Activated CD4-positive, alpha-beta T cell treated with anti-CD3 and anti-CD28 coated beads, Interleukin-2, Interleukin-4, amounts not matched to agents 100 ng/mL and 50 ng/mL, durations not matched to agents 16 hours and 8 hours (primary cell): ENCODE measurements around the gene DUOXA2.
"Not testable (repeated sequence)": the region's sequence is repeated elsewhere in the genome, so short reads cannot be mapped to it uniquely, and the experiment has no call there.

Experiments
- DNase-seq: peaks from one replicate; pipeline ENCODE4 v3.0.0-alpha.2; 2020; ENCODE audit warnings: low spot score

The DUOXA2 gene

GRCh38 chr15:45095661-45096060, 18.5 kb upstream of the DUOXA2 start:
- DNase-seq: no peak

GRCh38 chr15:45097466-45097865, 16.7 kb upstream of the DUOXA2 start:
- DNase-seq: no peak

DNA sequence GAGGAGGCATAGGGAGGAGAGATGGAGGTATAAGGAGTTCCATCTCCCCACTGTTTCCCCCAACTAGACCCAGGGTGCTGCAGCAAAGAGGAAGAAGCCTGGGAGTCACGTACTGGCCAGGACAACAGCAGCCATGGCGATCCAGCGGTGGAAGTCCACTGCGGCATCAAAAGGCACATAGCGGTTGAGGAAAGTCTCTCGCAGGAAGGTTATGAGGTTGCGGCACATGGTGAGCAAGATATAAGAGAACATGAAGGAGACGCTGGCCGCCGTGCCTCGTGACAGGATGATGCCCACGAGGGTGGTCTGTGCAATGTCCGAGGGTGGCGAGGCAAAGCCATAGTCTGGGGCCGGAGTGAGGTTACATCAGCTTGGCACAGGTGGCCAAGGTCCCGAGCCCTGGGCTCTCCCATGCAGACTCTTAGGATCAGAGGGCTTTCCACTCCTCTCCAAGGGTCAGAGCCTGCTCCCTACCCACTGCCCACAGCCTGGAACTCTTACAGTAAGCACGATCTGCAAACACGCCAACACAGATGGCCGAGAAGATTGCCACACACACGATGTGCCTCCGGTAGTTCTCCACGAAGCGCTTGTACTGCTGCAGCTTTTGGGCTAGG, 14.5 kb upstream of the DUOXA2 start:
- DNase-seq: no peak

DNA sequence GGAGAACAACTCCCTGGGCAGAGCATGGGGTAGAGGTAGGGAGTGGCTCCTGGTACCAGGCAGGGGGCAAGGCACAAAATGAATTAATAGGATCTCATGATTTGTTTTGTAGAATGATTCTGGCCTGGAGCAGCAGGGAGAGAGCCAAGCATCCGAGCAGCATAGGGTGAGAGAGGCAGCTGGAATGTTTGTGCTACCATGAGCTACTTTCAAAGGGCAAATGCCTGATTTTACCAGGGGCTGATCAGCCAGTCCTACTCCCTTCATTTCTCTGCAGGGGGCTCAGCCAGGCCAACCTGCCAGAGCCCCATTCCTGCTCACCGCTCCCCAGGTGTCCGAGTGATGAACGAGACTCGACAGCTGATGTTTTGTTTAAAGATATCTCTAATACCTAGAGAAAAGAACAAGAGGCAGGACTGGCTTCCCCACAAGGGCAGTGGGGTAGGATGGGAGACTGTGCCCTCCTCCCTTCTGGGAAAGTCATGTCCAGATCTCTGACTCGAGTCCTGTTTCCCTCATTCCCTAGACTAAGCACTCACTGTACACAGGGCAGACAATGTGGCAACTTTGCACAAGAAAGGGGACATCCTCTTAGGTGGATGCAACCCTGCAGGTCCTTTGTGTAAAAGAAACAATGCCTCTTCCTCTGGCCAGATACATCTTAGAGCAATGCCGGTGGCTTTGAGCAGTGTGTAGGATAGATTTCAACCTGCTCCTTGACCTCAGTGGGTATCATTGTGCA, 13.1 kb upstream of the DUOXA2 start:
- no peak for DNase-seq

DNA sequence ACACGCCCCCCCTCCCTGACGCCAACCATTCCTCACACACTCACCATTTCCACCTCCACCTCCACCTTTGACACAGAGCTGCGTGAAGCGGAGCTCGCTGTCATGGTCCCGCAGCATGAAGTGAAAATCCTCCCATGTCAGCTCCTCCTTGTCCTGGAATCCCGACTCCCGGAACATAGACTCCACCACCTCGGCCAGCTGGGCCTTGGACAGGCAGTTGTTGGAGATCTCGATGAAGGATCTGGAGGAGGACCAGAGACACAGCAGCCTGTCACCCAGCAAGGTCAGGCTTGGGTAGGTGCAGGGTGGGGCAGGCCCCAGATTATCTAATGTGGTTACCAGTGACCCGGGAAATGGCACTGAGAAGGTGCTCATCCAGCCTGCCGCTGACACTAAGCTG, 12.4 kb upstream of the DUOXA2 start:
- DNase-seq: no peak

GRCh38 chr15:45102226-45102625, 11.9 kb upstream of the DUOXA2 start:
- no peak for DNase-seq

GRCh38 chr15:45104170-45104569, 10.0 kb upstream of the DUOXA2 start:
- not testable (repeated sequence) for DNase-seq

DNA sequence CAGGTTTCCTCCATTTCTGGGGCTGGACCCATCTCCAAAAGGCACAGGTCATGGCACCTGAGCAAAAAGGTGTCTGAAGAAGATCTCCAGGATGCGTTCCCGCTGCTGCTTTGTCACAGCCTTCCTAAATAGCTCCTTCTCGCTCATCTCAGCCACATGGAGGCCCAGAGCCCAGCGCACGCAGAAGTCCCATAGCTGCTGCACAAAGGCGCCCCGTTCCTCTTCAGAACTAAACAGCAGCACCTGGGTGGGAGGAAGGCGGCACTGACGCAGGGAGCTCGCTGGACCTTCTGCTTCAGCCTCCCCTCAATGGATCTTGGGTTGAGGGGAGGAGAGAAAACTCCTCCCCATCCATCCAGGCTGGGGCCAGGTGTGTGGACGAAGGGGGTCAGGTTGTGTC, 8.5 kb upstream of the DUOXA2 start:
- DNase-seq: no peak

- no peak for DNase-seq
These were observed 7.9 kb upstream of the DUOXA2 start for GRCh38 chr15:45106002-45106790.

GRCh38 chr15:45107941-45108630, 6.0 kb upstream of the DUOXA2 start:
- no peak for DNase-seq

- DNase-seq: no peak
These were observed 3.8 kb upstream of the DUOXA2 start for GRCh38 chr15:45110256-45110820.

GRCh38 chr15:45111390-45112142, 2.6 kb upstream of the DUOXA2 start:
- no peak for DNase-seq

- no peak for DNase-seq
These were observed 2.0 kb upstream of the DUOXA2 start for GRCh38 chr15:45112143-45112590.

GRCh38 chr15:45112591-45113379, 1.3 kb upstream of the DUOXA2 start:
- no peak for DNase-seq

DNA sequence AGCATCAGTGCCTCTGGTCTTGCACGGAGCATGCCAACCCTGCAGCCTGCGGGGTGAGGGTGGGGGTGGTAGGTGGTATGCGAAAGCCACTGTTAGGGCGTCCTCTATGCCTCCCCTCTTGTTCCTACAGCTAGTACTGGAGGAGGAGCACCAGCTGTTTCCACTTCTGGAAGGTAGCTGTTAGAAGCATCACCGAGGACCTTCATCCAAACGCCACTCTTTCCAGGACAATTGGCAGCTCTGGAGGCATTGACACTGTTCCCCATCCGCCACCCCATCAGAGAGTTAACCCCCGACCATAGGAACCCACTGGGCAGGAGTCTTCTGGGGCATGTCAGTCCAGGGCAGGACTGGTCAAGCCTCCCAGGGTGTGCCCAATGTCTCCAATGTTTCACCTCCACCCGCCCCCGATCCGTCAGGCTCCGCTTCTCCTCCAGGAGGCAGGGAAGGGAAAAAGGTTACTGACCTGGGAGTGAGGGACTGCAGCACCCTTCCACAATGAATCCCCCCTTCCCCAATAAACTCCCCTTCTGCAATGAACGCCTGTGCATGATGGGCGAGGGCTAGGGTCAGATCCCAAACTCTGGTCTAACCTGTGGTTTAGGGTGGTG, 641 bp upstream of the DUOXA2 start:
- DNase-seq: no peak

DNA sequence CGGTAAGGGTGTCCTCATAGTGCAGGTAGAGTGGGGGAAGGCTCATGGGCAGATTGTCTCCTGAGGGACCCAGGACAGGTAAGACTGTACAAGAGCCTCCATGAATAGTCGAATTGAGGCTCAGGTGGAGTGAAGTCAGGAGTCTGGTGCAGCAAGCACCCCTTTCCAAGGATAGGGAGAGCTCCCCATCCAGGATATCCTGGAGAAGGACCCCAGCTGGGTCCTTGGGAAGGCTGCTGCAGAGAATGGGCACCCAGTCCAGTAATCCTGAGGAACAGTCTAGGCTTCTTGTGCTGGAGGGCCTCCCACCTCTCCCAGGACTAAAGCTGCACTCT, 592 bp downstream of the DUOXA2 start:
- no peak for DNase-seq

GRCh38 chr15:45115312-45115820, 1.2 kb downstream of the DUOXA2 start:
- no peak for DNase-seq

- no peak for DNase-seq
These were observed 1.9 kb downstream of the DUOXA2 start for GRCh38 chr15:45116006-45116481.

DNA sequence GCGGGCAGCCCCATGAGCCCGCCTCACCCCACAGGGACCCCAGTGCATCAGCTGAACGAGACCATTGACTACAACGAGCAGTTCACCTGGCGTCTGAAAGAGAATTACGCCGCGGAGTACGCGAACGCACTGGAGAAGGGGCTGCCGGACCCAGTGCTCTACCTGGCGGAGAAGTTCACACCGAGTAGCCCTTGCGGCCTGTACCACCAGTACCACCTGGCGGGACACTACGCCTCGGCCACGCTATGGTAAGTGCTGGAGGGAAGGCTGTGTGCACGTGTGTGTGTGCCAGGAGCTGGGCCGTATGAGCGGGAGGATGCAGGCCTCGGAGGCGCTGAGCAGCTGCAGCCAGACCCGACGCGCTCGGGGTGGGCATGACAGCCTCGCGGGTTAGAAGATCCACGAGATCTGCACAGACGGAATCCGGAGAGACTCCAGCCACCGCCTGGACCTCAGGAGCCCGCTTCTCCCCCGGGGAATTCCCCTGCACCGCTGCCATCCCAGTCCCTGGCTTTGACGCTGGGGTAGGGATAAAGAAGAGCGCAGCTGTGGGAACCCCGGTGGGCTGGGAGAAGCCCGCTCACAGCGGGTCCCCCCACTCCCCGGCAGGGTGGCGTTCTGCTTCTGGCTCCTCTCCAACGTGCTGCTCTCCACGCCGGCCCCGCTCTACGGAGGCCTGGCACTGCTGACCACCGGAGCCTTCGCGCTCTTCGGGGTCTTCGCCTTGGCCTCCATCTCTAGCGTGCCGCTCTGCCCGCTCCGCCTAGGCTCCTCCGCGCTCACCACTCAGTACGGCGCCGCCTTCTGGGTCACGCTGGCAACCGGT, 2.6 kb downstream of the DUOXA2 start:
- DNase-seq: no peak
